ENCODE results near the gene PDZRN4. TPM values are rescaled to one million over a fixed set of nuclear protein-coding genes. Genes with fewer than 3 reads are reported as not detected.

PDZRN4 gene
- total and polyA plus RNA-seq, 9 donors: 1.5 to 11.0 (median 4.1) TPM

DNA sequence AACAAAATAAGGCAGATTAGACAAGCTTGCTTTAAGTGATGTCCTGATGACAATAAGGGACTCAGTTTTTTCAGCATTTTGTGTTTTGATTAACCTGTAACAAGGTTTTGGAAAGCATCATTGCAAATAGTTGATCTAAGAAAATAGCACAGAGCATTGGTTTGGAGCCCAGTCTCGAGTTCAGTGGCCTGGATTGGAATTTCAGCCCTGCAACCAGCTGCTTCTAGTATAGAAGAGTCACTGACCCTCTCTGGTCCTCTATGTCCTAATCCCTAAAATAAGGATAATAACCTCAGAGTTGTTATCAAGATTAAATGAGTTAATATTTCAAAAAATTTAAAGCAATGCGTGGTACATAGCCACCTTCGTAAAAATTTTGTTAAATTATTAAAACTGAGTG, 25.5 kb downstream of the PDZRN4 start:
- DNase-seq: no peak
- Histone ChIP-seq H3K27ac (no peak overlapping the region), H3K9me3 (no peaks in the 10 kb centered on the region), H3K36me3 (no peaks in the 10 kb centered on the region), H3K27me3 (no peaks in the 10 kb centered on the region), H3K4me1 (ENCODE audit: insufficient read depth) (peaks cover 6% of the 10 kb centered on the region), H3K4me3 (no peak overlapping the region)
- intact Hi-C loops (cut with DNase I): no loop called here
- TF ChIP-seq EP300 (IDR thresholded peaks at IDR 0.05) (no peak), POLR2A (IDR thresholded peaks at IDR 0.05) (no peak)
- TF ChIP-seq, protein P1, sequence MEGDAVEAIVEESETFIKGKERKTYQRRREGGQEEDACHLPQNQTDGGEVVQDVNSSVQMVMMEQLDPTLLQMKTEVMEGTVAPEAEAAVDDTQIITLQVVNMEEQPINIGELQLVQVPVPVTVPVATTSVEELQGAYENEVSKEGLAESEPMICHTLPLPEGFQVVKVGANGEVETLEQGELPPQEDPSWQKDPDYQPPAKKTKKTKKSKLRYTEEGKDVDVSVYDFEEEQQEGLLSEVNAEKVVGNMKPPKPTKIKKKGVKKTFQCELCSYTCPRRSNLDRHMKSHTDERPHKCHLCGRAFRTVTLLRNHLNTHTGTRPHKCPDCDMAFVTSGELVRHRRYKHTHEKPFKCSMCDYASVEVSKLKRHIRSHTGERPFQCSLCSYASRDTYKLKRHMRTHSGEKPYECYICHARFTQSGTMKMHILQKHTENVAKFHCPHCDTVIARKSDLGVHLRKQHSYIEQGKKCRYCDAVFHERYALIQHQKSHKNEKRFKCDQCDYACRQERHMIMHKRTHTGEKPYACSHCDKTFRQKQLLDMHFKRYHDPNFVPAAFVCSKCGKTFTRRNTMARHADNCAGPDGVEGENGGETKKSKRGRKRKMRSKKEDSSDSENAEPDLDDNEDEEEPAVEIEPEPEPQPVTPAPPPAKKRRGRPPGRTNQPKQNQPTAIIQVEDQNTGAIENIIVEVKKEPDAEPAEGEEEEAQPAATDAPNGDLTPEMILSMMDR (IDR thresholded peaks at IDR 0.05): no peak
- 51 to 63% (median 53%) methylated on average over 3 of the region's 3 CpGs for WGBS, 3 donors

DNA sequence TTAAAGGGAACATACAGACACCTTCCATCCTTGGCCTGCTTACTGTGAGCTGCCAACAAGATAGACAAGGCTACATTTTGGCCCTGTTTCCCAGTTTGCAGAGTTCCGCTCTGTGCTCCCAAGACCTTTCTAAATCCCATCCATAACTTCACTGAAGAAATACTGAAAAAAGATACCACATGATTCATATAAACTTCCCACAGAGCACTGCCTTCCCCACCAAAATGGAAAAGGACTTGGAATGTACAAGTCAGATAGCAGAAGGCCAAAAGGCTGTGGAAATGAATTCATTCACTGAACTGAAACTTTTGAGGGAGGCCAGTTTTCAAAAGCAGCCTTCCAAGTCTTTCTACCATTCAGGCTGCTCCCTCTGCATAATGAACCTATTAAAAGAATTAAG, 29.6 kb downstream of the PDZRN4 start:
- Histone ChIP-seq H3K9me3 (no peaks in the 10 kb centered on the region), H3K27me3 (no peaks in the 10 kb centered on the region), H3K27ac (no peak overlapping the region), H3K4me1 (ENCODE audit: insufficient read depth) (peaks cover 12% of the 10 kb centered on the region), H3K36me3 (no peaks in the 10 kb centered on the region), H3K4me3 (no peak overlapping the region)
- TF ChIP-seq POLR2A (IDR thresholded peaks at IDR 0.05): no peak
- TF ChIP-seq EP300 (IDR thresholded peaks at IDR 0.05): no peak
- TF ChIP-seq, protein P1 (IDR thresholded peaks at IDR 0.05): no peak
- DNase-seq: no peak
- 11 to 23% (median 22%) methylated on average over 1 of the region's 1 CpG for WGBS, 3 donors
- intact Hi-C loops (cut with DNase I): no loop called here

DNA sequence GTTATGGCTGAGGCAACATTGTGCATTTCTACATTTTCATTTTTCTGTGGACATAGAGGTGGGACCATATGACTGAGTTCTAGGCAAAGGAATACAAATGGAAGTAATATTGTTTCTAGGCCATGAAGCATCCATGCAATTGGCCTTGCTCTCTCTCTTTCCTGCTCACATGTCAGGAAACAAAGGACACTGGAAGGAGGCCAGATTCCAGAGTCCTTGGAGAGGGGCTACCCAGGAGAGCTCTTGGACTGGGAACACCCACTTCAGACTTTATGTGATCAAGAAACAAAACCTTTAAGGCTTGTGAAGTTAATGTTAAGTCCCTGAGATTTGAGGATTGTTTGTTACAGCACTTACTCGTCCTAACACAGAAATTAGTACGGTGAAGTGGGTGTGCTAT, 32.8 kb downstream of the PDZRN4 start:
- H3K27me3 ChIP-seq: no peaks in the 10 kb centered on the region
- H3K4me3 ChIP-seq: no peak overlapping the region
- no peak overlapping the region for H3K27ac ChIP-seq
- H3K36me3 ChIP-seq: no peaks in the 10 kb centered on the region
- peaks cover 12% of the 10 kb centered on the region for H3K4me1 ChIP-seq (ENCODE audit: insufficient read depth)
- intact Hi-C loops (cut with DNase I): no loop called here
- WGBS, 3 donors: 83 to 88% (median 84%) methylated on average over 2 of the region's 2 CpGs
- no peak for DNase-seq
- no peaks in the 10 kb centered on the region for H3K9me3 ChIP-seq
- TF ChIP-seq POLR2A (IDR thresholded peaks at IDR 0.05) (no peak), EP300 (IDR thresholded peaks at IDR 0.05) (no peak)
- TF ChIP-seq, protein P1 (IDR thresholded peaks at IDR 0.05): no peak

DNA sequence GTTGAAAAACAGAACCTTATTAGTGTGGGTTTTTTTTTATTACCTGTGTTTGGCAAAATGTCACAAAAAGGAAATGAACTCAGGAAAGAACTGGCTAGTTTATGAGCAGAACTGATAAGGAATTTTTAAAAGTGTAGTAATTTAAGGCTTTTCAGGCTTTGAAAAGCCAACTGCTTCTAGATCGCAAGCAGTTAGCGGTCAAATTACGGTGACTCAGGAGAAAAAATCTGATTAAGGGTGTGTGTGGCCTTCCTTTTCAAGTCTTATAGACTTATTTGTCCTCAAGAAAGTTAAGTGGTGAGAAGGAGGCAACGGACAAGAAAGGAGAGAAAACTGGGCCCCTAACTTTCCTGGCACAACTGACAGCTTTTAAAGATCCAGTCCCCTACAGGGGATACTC, 33.4 kb downstream of the PDZRN4 start:
- WGBS, 3 donors: 56 to 92% (median 88%) methylated on average over 4 of the region's 4 CpGs
- TF ChIP-seq POLR2A (IDR thresholded peaks at IDR 0.05) (no peak), EP300 (IDR thresholded peaks at IDR 0.05) (no peak)
- TF ChIP-seq, protein P1 (IDR thresholded peaks at IDR 0.05): no peak
- no peaks in the 10 kb centered on the region for H3K9me3 ChIP-seq
- H3K36me3 ChIP-seq: no peaks in the 10 kb centered on the region
- H3K4me3 ChIP-seq: no peak overlapping the region
- H3K27ac ChIP-seq: no peak overlapping the region
- intact Hi-C loops (cut with DNase I): no loop called here
- H3K4me1 ChIP-seq (ENCODE audit: insufficient read depth): peaks cover 12% of the 10 kb centered on the region
- no peaks in the 10 kb centered on the region for H3K27me3 ChIP-seq
- no peak for DNase-seq

DNA sequence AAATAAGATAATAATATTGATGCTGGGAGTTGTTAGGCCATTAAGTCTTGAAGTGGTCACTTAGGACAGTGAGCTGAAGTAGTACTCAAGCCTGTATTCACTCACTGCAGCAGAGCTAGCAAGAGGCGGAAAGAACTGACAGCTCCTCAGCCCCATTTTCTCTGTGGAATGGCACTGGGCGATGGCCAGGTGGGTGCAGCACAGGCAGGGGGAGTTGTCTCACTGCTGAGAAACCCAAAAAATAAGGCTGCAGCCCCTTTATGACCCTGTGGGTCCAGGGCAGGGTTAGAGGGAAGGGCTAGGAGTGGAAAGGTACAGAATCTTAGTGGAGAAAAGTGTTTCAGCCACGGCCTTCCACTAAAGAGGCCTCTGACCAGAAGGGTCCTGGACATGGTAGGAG, 35.5 kb downstream of the PDZRN4 start:
- no peak for TF ChIP-seq POLR2A (IDR thresholded peaks at IDR 0.05)
- TF ChIP-seq, protein P1 (IDR thresholded peaks at IDR 0.05): no peak
- no peak for TF ChIP-seq EP300 (IDR thresholded peaks at IDR 0.05)
- no peak overlapping the region for H3K27ac ChIP-seq
- DNase-seq: no peak
- H3K36me3 ChIP-seq: no peaks in the 10 kb centered on the region
- H3K27me3 ChIP-seq: no peaks in the 10 kb centered on the region
- H3K4me1 ChIP-seq (ENCODE audit: insufficient read depth): peaks cover 6% of the 10 kb centered on the region
- no peak overlapping the region for H3K4me3 ChIP-seq
- H3K9me3 ChIP-seq: no peaks in the 10 kb centered on the region
- 94 to 97% (median 97%) methylated on average over 3 of the region's 3 CpGs for WGBS, 3 donors
- intact Hi-C loops (cut with DNase I): no loop called here

All from ovary (tissue), 9 donors.